ENCODE results near the gene CCDC127. TPM values are rescaled to one million over a fixed set of nuclear protein-coding genes. Genes with fewer than 3 reads are reported as not detected.

The CCDC127 gene
- total and polyA plus RNA-seq, 2 donors (not counting 1 experiment from before 2014, with no cell fraction given): 1.4 to 8.7 TPM

DNA sequence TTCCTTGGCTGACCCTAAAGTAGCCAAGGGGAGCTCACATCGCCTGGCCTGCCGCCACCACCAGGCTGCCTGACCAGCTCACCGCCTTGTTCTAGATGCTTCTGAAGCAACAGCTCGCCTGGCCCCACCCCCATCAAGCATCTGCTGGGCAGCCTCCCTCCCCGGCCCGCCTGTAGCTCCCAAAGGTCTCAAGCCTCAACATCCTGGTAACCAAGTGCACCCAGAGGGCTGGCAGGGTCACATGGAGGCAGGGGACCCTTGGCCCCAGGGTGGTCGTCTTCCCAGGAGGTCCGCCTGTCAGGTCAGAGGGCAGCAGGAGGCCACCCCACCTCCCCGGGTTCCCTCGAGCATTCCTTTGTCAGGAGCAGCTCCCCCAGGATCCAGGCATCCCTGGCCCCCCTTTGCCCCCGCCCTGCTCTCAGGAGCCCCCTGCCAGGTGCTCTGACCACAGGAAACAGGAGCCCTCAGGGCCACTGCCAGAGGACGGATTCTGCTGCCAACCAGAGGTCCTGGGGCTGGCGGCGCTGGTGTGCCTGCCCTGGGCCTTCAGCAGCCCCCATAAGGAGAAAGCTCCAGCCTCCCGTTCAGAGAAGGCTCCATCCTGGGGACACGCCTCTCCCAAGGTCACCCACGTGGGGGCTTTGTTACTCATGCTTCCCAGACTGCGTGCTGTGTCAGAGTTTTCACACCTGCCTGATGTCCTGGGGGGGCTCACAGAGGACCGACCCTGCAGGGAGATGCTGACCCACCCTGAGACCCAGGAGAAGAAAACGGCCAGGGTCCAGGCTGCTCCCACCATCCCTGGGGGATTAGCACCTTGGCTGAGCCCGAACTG is 30.1 kb downstream of the CCDC127 start:
- H3K27me3 ChIP-seq (replicated peaks in 1 of 4; ENCODE audit: control extremely low read depth in 1 of 4, control insufficient read depth in 3 of 4, insufficient read depth in 4 of 4, low read length in 3 of 4): peaks cover 0 to 29% (median 2%) of the 10 kb centered on the region in 4 experiments
- no peak overlapping the region for H3K27ac ChIP-seq (ENCODE audit: low read length in 2 of 2)
- Mint-ChIP-seq H3K4me3 (peak overlapping the region; percentile 56), H3K4me1 (peaks cover 21% of the 10 kb centered on the region), H3K27me3 (peaks cover 16% of the 10 kb centered on the region), H3K9me3 (ENCODE audit: insufficient read depth) (no peaks in the 10 kb centered on the region), H3K27ac (no peak overlapping the region)
- peak overlapping the region; percentile 62 for H3K4me2 ChIP-seq (replicated peaks; ENCODE audit: low read depth, low read length, poor library complexity, severe bottlenecking)
- ChIA-PET CTCF (interaction anchor here (0.6 to 2.6 kb wide), 13 partner anchors 9 to 717 kb away, joined by 3 to 19 read pairs (median 4); partner anchors contain the start of genes AHRR, CCDC127 and SDHA), POLR2A (no interaction called here)
- peak overlapping the region; percentile 43 for H2AFZ ChIP-seq (ENCODE audit: insufficient read depth, low read depth, low read length, poor library complexity, severe bottlenecking)
- peak; percentile 26 for DNase-seq
- intact Hi-C loops (cut with micrococcal nuclease): loop anchor here (1.0 kb wide), 2 partner anchors 30 to 243 kb away; partner anchors contain the start of genes CCDC127 and SDHA
- WGBS (ENCODE audit: insufficient coverage): 80% methylated on average over 20 of the region's 21 CpGs
- no peaks in the 10 kb centered on the region for H3K79me2 ChIP-seq (ENCODE audit: control insufficient read depth, insufficient read depth, low read length)
- no peak overlapping the region for H3K9ac ChIP-seq (ENCODE audit: low read length)
- ATAC-seq (ENCODE audit: low read depth): no peak
- H3K4me3 ChIP-seq (ENCODE audit: control extremely low read depth in 1 of 5, extremely low read depth in 1 of 5, insufficient read depth in 1 of 5, low read depth in 2 of 5, low read length in 4 of 5): no peak overlapping the region
- no peaks in the 10 kb centered on the region for H4K20me1 ChIP-seq (ENCODE audit: control insufficient read depth, insufficient read depth, low read length, poor library complexity, severe bottlenecking)
- H3K9me3 ChIP-seq (ENCODE audit: control extremely low read depth in 1 of 3, control insufficient read depth in 2 of 3, insufficient read depth in 1 of 3, low read length in 2 of 3): no peaks in the 10 kb centered on the region
- H3K36me3 ChIP-seq (replicated peaks in 1 of 2; ENCODE audit: control extremely low read depth in 1 of 2, control insufficient read depth in 1 of 2, extremely low read depth in 1 of 2, insufficient read depth in 2 of 2, low read length in 1 of 2): no peaks in the 10 kb centered on the region
- peaks cover 16 to 19% of the 10 kb centered on the region in 2 donors for H3K4me1 ChIP-seq (ENCODE audit: control insufficient read depth in 2 of 2, insufficient read depth in 2 of 2, low read length in 2 of 2)
- TF ChIP-seq, protein P1, sequence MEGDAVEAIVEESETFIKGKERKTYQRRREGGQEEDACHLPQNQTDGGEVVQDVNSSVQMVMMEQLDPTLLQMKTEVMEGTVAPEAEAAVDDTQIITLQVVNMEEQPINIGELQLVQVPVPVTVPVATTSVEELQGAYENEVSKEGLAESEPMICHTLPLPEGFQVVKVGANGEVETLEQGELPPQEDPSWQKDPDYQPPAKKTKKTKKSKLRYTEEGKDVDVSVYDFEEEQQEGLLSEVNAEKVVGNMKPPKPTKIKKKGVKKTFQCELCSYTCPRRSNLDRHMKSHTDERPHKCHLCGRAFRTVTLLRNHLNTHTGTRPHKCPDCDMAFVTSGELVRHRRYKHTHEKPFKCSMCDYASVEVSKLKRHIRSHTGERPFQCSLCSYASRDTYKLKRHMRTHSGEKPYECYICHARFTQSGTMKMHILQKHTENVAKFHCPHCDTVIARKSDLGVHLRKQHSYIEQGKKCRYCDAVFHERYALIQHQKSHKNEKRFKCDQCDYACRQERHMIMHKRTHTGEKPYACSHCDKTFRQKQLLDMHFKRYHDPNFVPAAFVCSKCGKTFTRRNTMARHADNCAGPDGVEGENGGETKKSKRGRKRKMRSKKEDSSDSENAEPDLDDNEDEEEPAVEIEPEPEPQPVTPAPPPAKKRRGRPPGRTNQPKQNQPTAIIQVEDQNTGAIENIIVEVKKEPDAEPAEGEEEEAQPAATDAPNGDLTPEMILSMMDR (IDR thresholded peaks at IDR 0.05): no peak
- no peak for TF ChIP-seq EZH2 (IDR thresholded peaks at IDR 0.05; ENCODE audit: borderline replicate concordance, insufficient read depth, low read depth, low read length, poor library complexity, severe bottlenecking)

- no peaks in the 10 kb centered on the region for H3K36me3 ChIP-seq (replicated peaks in 1 of 2; ENCODE audit: control extremely low read depth in 1 of 2, control insufficient read depth in 1 of 2, extremely low read depth in 1 of 2, insufficient read depth in 2 of 2, low read length in 1 of 2)
- H3K9me3 Mint-ChIP-seq (ENCODE audit: insufficient read depth): no peaks in the 10 kb centered on the region
- no peaks in the 10 kb centered on the region for H3K9me3 ChIP-seq (ENCODE audit: control extremely low read depth in 1 of 3, control insufficient read depth in 2 of 3, insufficient read depth in 1 of 3, low read length in 2 of 3)
- WGBS (ENCODE audit: insufficient coverage): 67% methylated on average over 3 of the region's 13 CpGs
- peaks cover 0 to 26% (median 2%) of the 10 kb centered on the region in 4 experiments for H3K27me3 ChIP-seq (replicated peaks in 1 of 4; ENCODE audit: control extremely low read depth in 1 of 4, control insufficient read depth in 3 of 4, insufficient read depth in 4 of 4, low read length in 3 of 4)
- ChIA-PET POLR2A (no interaction called here), CTCF (interaction anchor here (2.0 to 2.6 kb wide), 2 partner anchors 238 to 244 kb away, joined by 7 to 18 read pairs; no protein-coding TSS in a partner anchor)
- H3K4me1 Mint-ChIP-seq: peaks cover 16% of the 10 kb centered on the region
- H3K4me1 ChIP-seq (ENCODE audit: control insufficient read depth in 2 of 2, insufficient read depth in 2 of 2, low read length in 2 of 2): peaks cover 15 to 19% of the 10 kb centered on the region in 2 donors
- no peak overlapping the region for H3K4me2 ChIP-seq (replicated peaks; ENCODE audit: low read depth, low read length, poor library complexity, severe bottlenecking)
- intact Hi-C loops (cut with micrococcal nuclease): no loop called here
- no peak overlapping the region for H3K27ac ChIP-seq (ENCODE audit: low read length in 2 of 2)
- no peak overlapping the region for H3K4me3 Mint-ChIP-seq
- no peak overlapping the region for H2AFZ ChIP-seq (ENCODE audit: insufficient read depth, low read depth, low read length, poor library complexity, severe bottlenecking)
- TF ChIP-seq, protein P1 (IDR thresholded peaks at IDR 0.05): no peak
- TF ChIP-seq EZH2 (IDR thresholded peaks at IDR 0.05; ENCODE audit: borderline replicate concordance, insufficient read depth, low read depth, low read length, poor library complexity, severe bottlenecking): no peak
- H3K27me3 Mint-ChIP-seq: peaks cover 9% of the 10 kb centered on the region
- DNase-seq (no peak), ATAC-seq (ENCODE audit: low read depth) (no peak)
- no peak overlapping the region for H3K9ac ChIP-seq (ENCODE audit: low read length)
- no peaks in the 10 kb centered on the region for H3K79me2 ChIP-seq (ENCODE audit: control insufficient read depth, insufficient read depth, low read length)
- no peak overlapping the region for H3K4me3 ChIP-seq (ENCODE audit: control extremely low read depth in 1 of 5, extremely low read depth in 1 of 5, insufficient read depth in 1 of 5, low read depth in 2 of 5, low read length in 4 of 5)
- H4K20me1 ChIP-seq (ENCODE audit: control insufficient read depth, insufficient read depth, low read length, poor library complexity, severe bottlenecking): no peaks in the 10 kb centered on the region
- no peak overlapping the region for H3K27ac Mint-ChIP-seq
These were observed 30.9 kb downstream of the CCDC127 start for GRCh38 chr5:187042-187431.
